ENCODE data around the gene ZZZ3. TPM values are rescaled to one million over a fixed set of nuclear protein-coding genes. Genes with fewer than 3 reads are reported as not detected.

Gene ZZZ3
- 43.2 TPM for polyA plus RNA-seq (2013)

GRCh38 chr1:77682460-77683159 is at the start of gene ZZZ3:
Gene ZZZ3, minus strand, starts transcription at chr1:77682658. Its CDS starts 49,304 bp downstream, at chr1:77633354.
- Histone ChIP-seq H3K27ac (ENCODE audit: insufficient read depth in 1 of 2, low read depth in 1 of 2, low read length in 2 of 2, poor library complexity in 1 of 2, severe bottlenecking in 2 of 2) (peak within 1 kb of the TSS; percentile 94 to 98), H3K4me3 (ENCODE audit: control insufficient read depth in 1 of 7, extremely low read depth in 1 of 7, insufficient read depth in 4 of 7, low read depth in 2 of 7, low read length in 6 of 7) (peak within 1 kb of the TSS; percentile 67 to 99 (median 98)), H3K4me1 (ENCODE audit: control extremely low read depth in 1 of 4, control insufficient read depth in 4 of 4, insufficient read depth in 4 of 4, low read length in 3 of 4) (peaks cover 8 to 36% (median 26%) of the 10 kb centered on the region in 4 experiments), H3K9me3 (ENCODE audit: control extremely low read depth in 1 of 5, control insufficient read depth in 4 of 5, insufficient read depth in 2 of 5, low read depth in 1 of 5, low read length in 4 of 5) (no peaks in the 10 kb centered on the region), H3K27me3 (replicated peaks in 2 of 5; ENCODE audit: control insufficient read depth in 4 of 5, insufficient read depth in 5 of 5, low read length in 4 of 5) (no peaks in the 10 kb centered on the region), H3K36me3 (ENCODE audit: control insufficient read depth in 4 of 4, insufficient read depth in 4 of 4, low read length in 3 of 4) (no peaks in the 10 kb centered on the region)
- peak; percentile 96 to 98 (median 97) for DNase-seq
- ChIA-PET POLR2A (interaction anchor here (0.6 to 0.7 kb wide), 4 partner anchors 25 to 322 kb away, joined by 3 to 4 read pairs (median 4); partner anchors contain the start of gene DNAJB4), CTCF (interaction anchor here (0.6 to 1.9 kb wide), 6 partner anchors 11 to 556 kb away, joined by 3 to 7 read pairs (median 5); no protein-coding TSS in a partner anchor)
- under 1% methylated on average over 34 of the region's 56 CpGs for WGBS (ENCODE audit: insufficient coverage)

DNA sequence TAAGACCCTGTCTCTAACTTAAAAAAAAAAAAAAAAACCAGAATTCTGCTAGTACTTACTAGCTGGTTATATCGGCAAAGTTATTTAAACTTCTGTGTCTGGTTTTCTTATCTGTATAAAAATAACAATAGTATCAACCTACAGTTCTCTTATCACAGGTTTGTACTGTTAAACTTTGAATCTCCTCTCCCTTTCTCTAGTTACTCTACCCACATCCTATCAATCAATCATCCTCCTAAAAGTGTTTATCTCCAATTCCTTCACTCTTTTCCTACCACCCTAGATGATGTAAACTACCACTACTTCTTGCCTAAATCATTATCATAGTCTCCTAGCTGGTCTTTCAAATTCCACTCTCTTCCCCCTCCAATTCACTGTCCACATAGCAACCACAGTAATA is 49.6 kb upstream of the ZZZ3 start:
- Histone ChIP-seq H3K4me1 (ENCODE audit: control extremely low read depth in 1 of 4, control insufficient read depth in 4 of 4, insufficient read depth in 4 of 4, low read length in 3 of 4) (no peaks in the 10 kb centered on the region), H3K27ac (ENCODE audit: insufficient read depth in 1 of 2, low read depth in 1 of 2, low read length in 2 of 2, poor library complexity in 1 of 2, severe bottlenecking in 2 of 2) (no peak overlapping the region), H3K9me3 (ENCODE audit: control extremely low read depth in 1 of 5, control insufficient read depth in 4 of 5, insufficient read depth in 2 of 5, low read depth in 1 of 5, low read length in 4 of 5) (no peaks in the 10 kb centered on the region), H3K36me3 (ENCODE audit: control insufficient read depth in 4 of 4, insufficient read depth in 4 of 4, low read length in 3 of 4) (peaks cover 12 to 48% (median 32%) of the 10 kb centered on the region in 4 experiments), H3K4me3 (ENCODE audit: control insufficient read depth in 1 of 7, extremely low read depth in 1 of 7, insufficient read depth in 4 of 7, low read depth in 2 of 7, low read length in 6 of 7) (no peak overlapping the region), H3K27me3 (replicated peaks in 2 of 5; ENCODE audit: control insufficient read depth in 4 of 5, insufficient read depth in 5 of 5, low read length in 4 of 5) (no peaks in the 10 kb centered on the region)
- CTCF ChIA-PET: interaction anchor here (0.6 to 1.9 kb wide), 3 partner anchors 23 to 152 kb away, joined by 3 to 5 read pairs (median 4); no protein-coding TSS in a partner anchor
- POLR2A ChIA-PET: interaction anchor here (0.6 kb wide), 1 partner anchor 171 kb away, joined by 3 read pairs; no protein-coding TSS in a partner anchor
- DNase-seq: no peak
- WGBS (ENCODE audit: insufficient coverage): no CpG with 5 or more reads among the region's 1 CpG

GRCh38 chr1:77725706-77726105 is 43.2 kb upstream of the ZZZ3 start:
- ChIA-PET CTCF (interaction anchor here (1.1 kb wide), 1 partner anchor 14 kb away, joined by 4 read pairs; no protein-coding TSS in a partner anchor), POLR2A (interaction anchor here (0.6 kb wide), 1 partner anchor 20 kb away, joined by 6 read pairs; no protein-coding TSS in a partner anchor)
- DNase-seq: no peak
- 100% methylated on average over 3 of the region's 4 CpGs for WGBS (ENCODE audit: insufficient coverage)
- H3K27me3 ChIP-seq (replicated peaks in 2 of 5; ENCODE audit: control insufficient read depth in 4 of 5, insufficient read depth in 5 of 5, low read length in 4 of 5): no peaks in the 10 kb centered on the region
- no peak overlapping the region for H3K4me3 ChIP-seq (ENCODE audit: control insufficient read depth in 1 of 7, extremely low read depth in 1 of 7, insufficient read depth in 4 of 7, low read depth in 2 of 7, low read length in 6 of 7)
- H3K9me3 ChIP-seq (ENCODE audit: control extremely low read depth in 1 of 5, control insufficient read depth in 4 of 5, insufficient read depth in 2 of 5, low read depth in 1 of 5, low read length in 4 of 5): peaks cover 0 to 1% (median 0%) of the 10 kb centered on the region in 5 experiments
- H3K27ac ChIP-seq (ENCODE audit: insufficient read depth in 1 of 2, low read depth in 1 of 2, low read length in 2 of 2, poor library complexity in 1 of 2, severe bottlenecking in 2 of 2): no peak overlapping the region
- H3K4me1 ChIP-seq (ENCODE audit: control extremely low read depth in 1 of 4, control insufficient read depth in 4 of 4, insufficient read depth in 4 of 4, low read length in 3 of 4): no peaks in the 10 kb centered on the region
- peaks cover 19 to 82% (median 56%) of the 10 kb centered on the region in 4 experiments for H3K36me3 ChIP-seq (ENCODE audit: control insufficient read depth in 4 of 4, insufficient read depth in 4 of 4, low read length in 3 of 4)

DNA sequence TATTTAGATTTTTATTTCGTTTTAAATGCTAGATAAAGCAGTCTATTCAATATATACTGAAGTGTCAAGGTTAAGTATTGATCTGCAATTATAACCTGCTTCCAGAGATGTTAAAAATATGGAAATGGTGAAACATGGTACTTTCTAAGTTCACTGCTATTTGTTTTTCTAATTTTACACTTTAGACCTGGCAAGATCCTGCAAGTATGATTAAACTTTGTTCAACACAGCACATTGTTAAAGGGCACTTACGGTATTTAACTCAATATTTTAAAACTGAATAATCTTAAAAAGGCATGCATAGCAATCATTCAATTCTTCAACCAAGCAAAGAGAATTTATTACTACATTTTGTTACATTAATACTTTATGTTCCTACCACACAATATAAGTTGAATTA is 35.7 kb upstream of the ZZZ3 start:
- POLR2A ChIA-PET: no interaction called here
- no peak for DNase-seq
- Histone ChIP-seq H3K4me1 (ENCODE audit: control extremely low read depth in 1 of 4, control insufficient read depth in 4 of 4, insufficient read depth in 4 of 4, low read length in 3 of 4) (no peaks in the 10 kb centered on the region), H3K36me3 (ENCODE audit: control insufficient read depth in 4 of 4, insufficient read depth in 4 of 4, low read length in 3 of 4) (peaks cover 17 to 72% (median 38%) of the 10 kb centered on the region in 4 experiments), H3K9me3 (ENCODE audit: control extremely low read depth in 1 of 5, control insufficient read depth in 4 of 5, insufficient read depth in 2 of 5, low read depth in 1 of 5, low read length in 4 of 5) (peaks cover 0 to 1% (median 0%) of the 10 kb centered on the region in 5 experiments), H3K4me3 (ENCODE audit: control insufficient read depth in 1 of 7, extremely low read depth in 1 of 7, insufficient read depth in 4 of 7, low read depth in 2 of 7, low read length in 6 of 7) (no peak overlapping the region), H3K27me3 (replicated peaks in 2 of 5; ENCODE audit: control insufficient read depth in 4 of 5, insufficient read depth in 5 of 5, low read length in 4 of 5) (no peaks in the 10 kb centered on the region), H3K27ac (ENCODE audit: insufficient read depth in 1 of 2, low read depth in 1 of 2, low read length in 2 of 2, poor library complexity in 1 of 2, severe bottlenecking in 2 of 2) (no peak overlapping the region)
- WGBS (ENCODE audit: insufficient coverage): no CpG with 5 or more reads among the region's 2 CpGs
- CTCF ChIA-PET: no interaction called here

DNA sequence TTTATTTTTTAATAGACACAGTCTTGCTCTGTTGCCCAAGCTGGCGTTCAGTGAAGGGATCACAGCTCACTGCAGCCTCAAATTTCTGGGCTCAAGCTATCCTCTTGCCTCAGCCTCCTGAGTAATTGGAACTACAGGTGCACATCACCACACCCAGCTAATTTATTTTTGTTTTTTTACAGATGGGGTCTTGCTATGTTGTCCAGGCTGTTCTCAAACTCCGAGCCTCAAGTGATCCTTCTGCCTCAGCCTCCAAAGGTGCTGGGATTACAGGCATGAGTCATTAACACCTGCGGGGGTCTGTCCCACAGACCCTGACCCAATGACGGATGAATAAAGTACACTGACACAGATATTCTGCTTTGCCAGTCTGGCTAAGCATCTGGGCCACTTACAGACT is 33.6 kb upstream of the ZZZ3 start:
- Histone ChIP-seq H3K4me1 (ENCODE audit: control extremely low read depth in 1 of 4, control insufficient read depth in 4 of 4, insufficient read depth in 4 of 4, low read length in 3 of 4) (no peaks in the 10 kb centered on the region), H3K27ac (ENCODE audit: insufficient read depth in 1 of 2, low read depth in 1 of 2, low read length in 2 of 2, poor library complexity in 1 of 2, severe bottlenecking in 2 of 2) (no peak overlapping the region), H3K4me3 (ENCODE audit: control insufficient read depth in 1 of 7, extremely low read depth in 1 of 7, insufficient read depth in 4 of 7, low read depth in 2 of 7, low read length in 6 of 7) (no peak overlapping the region), H3K9me3 (ENCODE audit: control extremely low read depth in 1 of 5, control insufficient read depth in 4 of 5, insufficient read depth in 2 of 5, low read depth in 1 of 5, low read length in 4 of 5) (no peaks in the 10 kb centered on the region), H3K36me3 (ENCODE audit: control insufficient read depth in 4 of 4, insufficient read depth in 4 of 4, low read length in 3 of 4) (peaks cover 13 to 66% (median 34%) of the 10 kb centered on the region in 4 experiments), H3K27me3 (replicated peaks in 2 of 5; ENCODE audit: control insufficient read depth in 4 of 5, insufficient read depth in 5 of 5, low read length in 4 of 5) (no peaks in the 10 kb centered on the region)
- no peak for DNase-seq
- ChIA-PET POLR2A (no interaction called here), CTCF (interaction anchor here (1.3 kb wide), 1 partner anchor 41 kb away, joined by 3 read pairs; no protein-coding TSS in a partner anchor)
- WGBS (ENCODE audit: insufficient coverage): 100% methylated on average over 4 of the region's 4 CpGs

DNA sequence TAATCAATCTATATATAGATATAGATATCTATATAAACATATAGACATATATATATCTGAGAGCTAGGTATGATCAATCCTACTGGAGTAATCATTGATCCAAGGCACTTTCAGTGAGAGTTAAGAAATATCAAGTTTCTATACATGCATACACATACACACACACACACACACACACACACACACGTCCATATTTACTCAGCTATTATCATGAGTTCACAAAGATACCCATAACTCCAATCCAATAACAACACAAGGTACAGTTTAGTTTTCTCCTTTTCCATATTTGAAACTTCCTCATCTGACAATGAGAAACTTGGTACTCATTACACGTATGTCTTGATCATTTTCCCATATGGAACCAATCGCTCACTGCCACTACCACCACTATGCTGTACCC is 27.3 kb upstream of the ZZZ3 start:
- H3K27ac ChIP-seq (ENCODE audit: insufficient read depth in 1 of 2, low read depth in 1 of 2, low read length in 2 of 2, poor library complexity in 1 of 2, severe bottlenecking in 2 of 2): no peak overlapping the region
- 89% methylated on average over 3 of the region's 3 CpGs for WGBS (ENCODE audit: insufficient coverage)
- POLR2A ChIA-PET: no interaction called here

DNA sequence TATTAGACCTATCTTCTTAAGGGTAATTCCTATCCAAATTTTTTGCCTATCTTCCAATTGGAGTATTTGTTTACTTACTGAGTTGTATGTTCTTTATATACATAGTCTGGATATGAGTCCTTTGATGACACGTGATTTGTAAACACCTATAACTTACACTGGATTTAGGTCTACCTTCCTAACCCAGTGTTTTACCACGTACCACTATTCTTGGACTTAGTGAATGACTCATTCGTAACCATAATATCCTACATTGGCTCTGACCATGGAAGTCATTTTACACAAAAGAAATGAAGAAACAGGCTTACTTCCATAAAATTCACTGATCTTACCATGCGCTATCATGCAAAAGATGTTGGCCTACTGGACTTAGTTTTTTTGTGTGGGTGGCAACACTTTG is 23.9 kb upstream of the ZZZ3 start:
- 94% methylated on average over 3 of the region's 4 CpGs for WGBS (ENCODE audit: insufficient coverage)
- CTCF ChIA-PET: interaction anchor here (0.6 kb wide), 1 partner anchor 45 kb away, joined by 3 read pairs; no protein-coding TSS in a partner anchor

More for the DNA sequence above, 27.3 kb upstream of the ZZZ3 start:
- Histone ChIP-seq H3K27me3 (replicated peaks in 2 of 5; ENCODE audit: control insufficient read depth in 4 of 5, insufficient read depth in 5 of 5, low read length in 4 of 5) (no peaks in the 10 kb centered on the region), H3K36me3 (ENCODE audit: control insufficient read depth in 4 of 4, insufficient read depth in 4 of 4, low read length in 3 of 4) (peaks cover 18 to 73% (median 47%) of the 10 kb centered on the region in 4 experiments), H3K4me3 (ENCODE audit: control insufficient read depth in 1 of 7, extremely low read depth in 1 of 7, insufficient read depth in 4 of 7, low read depth in 2 of 7, low read length in 6 of 7) (no peak overlapping the region), H3K4me1 (ENCODE audit: control extremely low read depth in 1 of 4, control insufficient read depth in 4 of 4, insufficient read depth in 4 of 4, low read length in 3 of 4) (peaks cover 0 to 3% (median 0%) of the 10 kb centered on the region in 4 experiments), H3K9me3 (ENCODE audit: control extremely low read depth in 1 of 5, control insufficient read depth in 4 of 5, insufficient read depth in 2 of 5, low read depth in 1 of 5, low read length in 4 of 5) (no peaks in the 10 kb centered on the region)
- no peak for DNase-seq
- CTCF ChIA-PET: interaction anchor here (1.0 to 1.7 kb wide), 3 partner anchors 10 to 22 kb away, joined by 3 to 5 read pairs (median 5); no protein-coding TSS in a partner anchor

More for the DNA sequence above, 23.9 kb upstream of the ZZZ3 start:
- Histone ChIP-seq H3K9me3 (ENCODE audit: control extremely low read depth in 1 of 5, control insufficient read depth in 4 of 5, insufficient read depth in 2 of 5, low read depth in 1 of 5, low read length in 4 of 5) (no peaks in the 10 kb centered on the region), H3K36me3 (ENCODE audit: control insufficient read depth in 4 of 4, insufficient read depth in 4 of 4, low read length in 3 of 4) (peaks cover 18 to 48% (median 32%) of the 10 kb centered on the region in 4 experiments), H3K27me3 (replicated peaks in 2 of 5; ENCODE audit: control insufficient read depth in 4 of 5, insufficient read depth in 5 of 5, low read length in 4 of 5) (no peaks in the 10 kb centered on the region), H3K4me1 (ENCODE audit: control extremely low read depth in 1 of 4, control insufficient read depth in 4 of 4, insufficient read depth in 4 of 4, low read length in 3 of 4) (peaks cover 0 to 4% (median 0%) of the 10 kb centered on the region in 4 experiments), H3K27ac (ENCODE audit: insufficient read depth in 1 of 2, low read depth in 1 of 2, low read length in 2 of 2, poor library complexity in 1 of 2, severe bottlenecking in 2 of 2) (no peak overlapping the region), H3K4me3 (ENCODE audit: control insufficient read depth in 1 of 7, extremely low read depth in 1 of 7, insufficient read depth in 4 of 7, low read depth in 2 of 7, low read length in 6 of 7) (no peak overlapping the region)
- POLR2A ChIA-PET: no interaction called here
- no peak for DNase-seq
